K562 (cell line): Measurements from ENCODE around the gene TXNRD2. TPM values are rescaled to one million over a fixed set of nuclear protein-coding genes. Genes with fewer than 3 reads are reported as not detected.

Source experiments
- BRF1 ChIP-seq: IDR thresholded peaks from 3 replicates; pipeline ENCODE4 v1.6.1; 2011; ENCODE audit warnings: borderline replicate concordance, mild to moderate bottlenecking; ENCODE audit not compliant: insufficient read length; ENCODE audit errors: extremely low read depth
- CBX5 ChIP-seq: IDR thresholded peaks from 2 replicates; pipeline ENCODE4 v1.6.1; 2014; ENCODE audit warnings: low read depth, borderline replicate concordance
- CHD2 ChIP-seq: IDR thresholded peaks from 2 replicates; pipeline ENCODE4 v1.6.1; 2011; ENCODE audit warnings: low read depth, low read length
- DLX4 ChIP-seq: fragments of 250-450 bp; sonication (Bioruptor Pico); IDR thresholded peaks from 2 replicates; pipeline ENCODE4 v1.6.1; 2021; ENCODE audit warnings: mild to moderate bottlenecking
- ETV5 ChIP-seq: sonication (generic); formaldehyde crosslinking; IDR thresholded peaks from 2 replicates; pipeline ENCODE4 v1.4.0; 2020; ENCODE audit warnings: low read depth, mild to moderate bottlenecking, missing genetic modification reagents
- HDAC1 ChIP-seq, 2 experiments: fragments of 450-650 bp; IDR thresholded peaks; 2 replicates each; pipeline ENCODE4 v1.6.1; 2016 to 2017; ENCODE audit warnings: inconsistent platforms in 1 of 2, mild to moderate bottlenecking in 1 of 2, moderate library complexity in 1 of 2
- ILK ChIP-seq: fragments of 450-650 bp; IDR thresholded peaks from 2 replicates; pipeline ENCODE4 v1.6.1; 2016; ENCODE audit warnings: missing genetic modification characterization, low read depth, mild to moderate bottlenecking, missing compliant biosample characterization, moderate library complexity, borderline replicate concordance
- KHSRP ChIP-seq: fragments of 450-650 bp; IDR thresholded peaks from 2 replicates; pipeline ENCODE4 v1.6.1; 2017
- LARP7 ChIP-seq: fragments of 450-650 bp; IDR thresholded peaks from 2 replicates; pipeline ENCODE4 v1.6.1; 2016
- MEF2A ChIP-seq: IDR thresholded peaks from 2 replicates; pipeline ENCODE4 v1.6.1; 2011; ENCODE audit warnings: low read depth, mild to moderate bottlenecking, low read length, moderate library complexity; ENCODE audit not compliant: control insufficient read depth
- MEIS2 ChIP-seq: fragments of 450-650 bp; IDR thresholded peaks from 2 replicates; pipeline ENCODE4 v1.6.1; 2014; ENCODE audit warnings: mild to moderate bottlenecking; ENCODE audit not compliant: partially characterized antibody
- POLR3A ChIP-seq: IDR thresholded peaks from 2 replicates; pipeline ENCODE4 v1.6.1; 2011; ENCODE audit warnings: borderline replicate concordance, mild to moderate bottlenecking, moderate library complexity; ENCODE audit not compliant: insufficient read length, insufficient read depth; ENCODE audit errors: extremely low read depth
- PURB ChIP-seq: sonication (generic); formaldehyde crosslinking; IDR thresholded peaks from 2 replicates; pipeline ENCODE4 v1.9.0; 2021; ENCODE audit warnings: low read depth, mild to moderate bottlenecking, missing genetic modification reagents
- RFX7 ChIP-seq: fragments of 250-450 bp; sonication (Bioruptor Pico); IDR thresholded peaks from 2 replicates; pipeline ENCODE4 v1.5.1; 2021; ENCODE audit warnings: mild to moderate bottlenecking
- SNAPC5 ChIP-seq: fragments of 250-450 bp; sonication (Bioruptor Pico); IDR thresholded peaks from 2 replicates; pipeline ENCODE4 v1.8.0; 2021; ENCODE audit warnings: moderate library complexity, mild to moderate bottlenecking, inconsistent platforms
- SNRNP70 ChIP-seq: fragments of 200-400 bp; formaldehyde crosslinking; optimal IDR thresholded peaks from 2 replicates; pipeline ENCODE3; 2017; ENCODE audit warnings: low read depth, low read length
- SRF ChIP-seq, 2 experiments: fragments of 250-450, 450-650 bp in 1 of 2; sonication (Bioruptor Pico) in 1 of 2; sonication (generic) in 1 of 2; formaldehyde crosslinking; IDR thresholded peaks; 2 replicates each; pipeline versions ENCODE4 v1.5.0 to v1.5.1; 2020 to 2022; ENCODE audit warnings: mild to moderate bottlenecking in 1 of 2, missing genetic modification reagents in 1 of 2
- TCF3 ChIP-seq: sonication (generic); formaldehyde crosslinking; IDR thresholded peaks from 2 replicates; pipeline ENCODE4 v1.4.0; 2020; ENCODE audit warnings: mild to moderate bottlenecking, missing genetic modification reagents
- USF1 ChIP-seq: sonication (generic); formaldehyde crosslinking; IDR thresholded peaks from 2 replicates; pipeline ENCODE4 v1.9.0; 2022; ENCODE audit warnings: mild to moderate bottlenecking, missing genetic modification reagents
- VEZF1 ChIP-seq: fragments of 200-800 bp; sonication (Bioruptor generic); IDR thresholded peaks from 2 replicates; pipeline ENCODE4 v1.6.1; 2017; ENCODE audit warnings: missing genetic modification characterization, missing compliant biosample characterization
- ZBTB7A ChIP-seq: IDR thresholded peaks from 2 replicates; pipeline ENCODE4 v1.6.1; 2011; ENCODE audit warnings: low read depth, mild to moderate bottlenecking, low read length, moderate library complexity, borderline replicate concordance; ENCODE audit not compliant: control insufficient read depth
- ZKSCAN8 ChIP-seq: fragments of 200-800 bp; sonication (Bioruptor generic); IDR thresholded peaks from 2 replicates; pipeline ENCODE4 v1.6.1; 2016; ENCODE audit warnings: missing genetic modification characterization, missing compliant biosample characterization
- ZNF696 ChIP-seq: fragments of 250-450 bp; sonication (Bioruptor Pico); conservative IDR thresholded peaks from 2 replicates; pipeline ENCODE4 v1.4.0; 2020; ENCODE audit warnings: mild to moderate bottlenecking, moderate library complexity
- polyA plus RNA-seq, 8 experiments: library from polyadenylated mRNA; depleted of rRNA in 4 of 8; stranded (reverse) in 5 of 8; unstranded in 3 of 8; fragments of >200 nt; fragmentation: Nextera tagmentation in 2 of 8; fragmentation: Illumina TruSeq in 1 of 8; extraction: Ambion mirVana in 2 of 8; extraction: Trizol in 1 of 8; gene quantifications; 2 replicates each; pipeline versions ENCODE4 v1.2.1 to v1.2.3, GENCODE V29; 2011 to 2014; ENCODE audit warnings: inconsistent platforms in 1 of 8, missing spikeins in 1 of 8
- total RNA-seq, 7 experiments: library from RNA; depleted of rRNA in 6 of 7; stranded (reverse); fragments of >200 nt in 6 of 7; fragmentation: Illumina TruSeq in 2 of 7; extraction: Trizol in 2 of 7; gene quantifications; 2 replicates each; pipeline versions ENCODE4 v1.2.1 to v1.2.3, GENCODE V29; 2011 to 2021; ENCODE audit warnings: low replicate concordance in 1 of 7
- TF ChIP-seq, protein P1 (sequence below): fragments of 250-450 bp; sonication (Bioruptor Pico); IDR thresholded peaks from 2 replicates; pipeline ENCODE4 v1.8.0; 2022; ENCODE audit warnings: moderate library complexity, mild to moderate bottlenecking, inconsistent platforms
- TF ChIP-seq, protein P2 (sequence below): fragments of 450-650 bp; IDR thresholded peaks from 2 replicates; pipeline ENCODE4 v1.6.1; 2016; ENCODE audit warnings: low read depth, mild to moderate bottlenecking, moderate library complexity

The TXNRD2 gene
- total and polyA plus RNA-seq, 9 of the 15 experiments (the other 6 are each of a cell fraction or from before 2014, with no cell fraction given) = 3.3 to 80.2 (median 49.4) TPM

- TF ChIP-seq DLX4 (no peak), SRF (CRISPR knock-in tag; IDR thresholded peaks at IDR 0.05) (no peak), MEIS2 (no peak), SNRNP70 (no peak), POLR3A (no peak), PURB (no peak), LARP7 (no peak), CHD2 (no peak; the same call in 1 of the 2 replicates), KHSRP (no peak), VEZF1 (CRISPR knock-in tag) (no peak), TCF3 (CRISPR knock-in tag) (no peak), ZBTB7A (0 out of 2 replicates have a peak, but pooled peaks have one; percentile 43), SNAPC5 (CRISPR knock-in tag) (no peak), ZKSCAN8 (CRISPR knock-in tag) (no peak), ETV5 (no peak), BRF1 (no peak), MEF2A (no peak), CBX5 (no peak), RFX7 (CRISPR knock-in tag) (0 out of 2 replicates have a peak, but pooled peaks have one; percentile 28), USF1 (no peak), ZNF696 (no peak), ILK (tag) (no peak), HDAC1 (IDR thresholded peaks at IDR 0.05) (no peak)
- TF ChIP-seq, protein P1, sequence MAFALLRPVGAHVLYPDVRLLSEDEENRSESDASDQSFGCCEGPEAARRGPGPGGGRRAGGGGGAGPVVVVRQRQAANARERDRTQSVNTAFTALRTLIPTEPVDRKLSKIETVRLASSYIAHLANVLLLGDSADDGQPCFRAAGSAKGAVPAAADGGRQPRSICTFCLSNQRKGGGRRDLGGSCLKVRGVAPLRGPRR (CRISPR knock-in tag) = no peak
- TF ChIP-seq, protein P2, sequence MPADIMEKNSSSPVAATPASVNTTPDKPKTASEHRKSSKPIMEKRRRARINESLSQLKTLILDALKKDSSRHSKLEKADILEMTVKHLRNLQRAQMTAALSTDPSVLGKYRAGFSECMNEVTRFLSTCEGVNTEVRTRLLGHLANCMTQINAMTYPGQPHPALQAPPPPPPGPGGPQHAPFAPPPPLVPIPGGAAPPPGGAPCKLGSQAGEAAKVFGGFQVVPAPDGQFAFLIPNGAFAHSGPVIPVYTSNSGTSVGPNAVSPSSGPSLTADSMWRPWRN = no peak
Observed at GRCh38 chr22:19962909-19963806, 21.5 kb upstream of the TXNRD2 start (continued).
